A172 (cell line): ENCODE data around the gene SLC9A3. TPM values are rescaled to one million over a fixed set of nuclear protein-coding genes. Genes with fewer than 3 reads are reported as not detected.

ENCODE experiments used
- DNase-seq: peaks from one replicate; pipeline ENCODE4 v3.0.0-alpha.2; 2015; ENCODE audit warnings: low spot score
- total RNA-seq: library from RNA; depleted of rRNA; stranded (reverse); fragments of >200 nt; shearing (Covaris generic); gene quantifications from 2 replicates; pipeline ENCODE4 v1.2.3, GENCODE V29; 2014

SLC9A3 gene
- total RNA-seq, 1 experiment from 2014 or later: 4.7 TPM

DNA sequence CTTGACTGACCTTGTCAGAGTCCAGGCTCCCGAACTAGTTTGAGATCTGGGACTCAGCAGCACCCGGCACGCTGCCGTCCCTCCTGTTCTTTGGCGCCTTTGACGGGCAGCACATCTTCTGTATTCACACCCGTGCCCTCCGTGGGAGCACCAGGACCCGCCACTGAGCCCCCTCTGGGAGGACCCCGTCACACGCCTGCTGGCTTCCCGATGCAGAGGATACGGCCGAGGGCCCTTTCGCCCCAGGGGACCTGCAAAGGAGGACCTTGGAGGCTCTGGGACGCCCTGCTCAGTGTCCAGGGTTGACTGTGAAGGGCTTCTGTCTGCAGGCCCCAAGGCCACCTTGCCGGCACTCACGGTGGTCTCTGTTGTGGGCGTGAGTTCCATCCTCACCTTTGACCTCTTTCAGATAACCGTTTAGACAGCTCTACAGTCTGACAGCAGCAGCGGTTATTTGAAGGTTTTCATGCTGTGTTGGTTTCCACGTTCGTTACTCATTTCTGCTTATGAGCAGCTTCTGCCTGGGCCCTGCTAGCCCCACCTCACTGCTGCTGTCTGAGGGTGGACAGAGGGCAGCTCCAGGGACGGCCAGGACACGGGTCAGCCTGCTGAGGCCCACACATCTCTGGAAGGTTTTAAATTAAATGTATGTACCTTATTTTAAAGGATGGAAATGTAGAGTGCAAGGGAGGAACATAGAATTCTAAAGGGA is 93.9 kb downstream of the SLC9A3 start:
- DNase-seq: no peak

DNA sequence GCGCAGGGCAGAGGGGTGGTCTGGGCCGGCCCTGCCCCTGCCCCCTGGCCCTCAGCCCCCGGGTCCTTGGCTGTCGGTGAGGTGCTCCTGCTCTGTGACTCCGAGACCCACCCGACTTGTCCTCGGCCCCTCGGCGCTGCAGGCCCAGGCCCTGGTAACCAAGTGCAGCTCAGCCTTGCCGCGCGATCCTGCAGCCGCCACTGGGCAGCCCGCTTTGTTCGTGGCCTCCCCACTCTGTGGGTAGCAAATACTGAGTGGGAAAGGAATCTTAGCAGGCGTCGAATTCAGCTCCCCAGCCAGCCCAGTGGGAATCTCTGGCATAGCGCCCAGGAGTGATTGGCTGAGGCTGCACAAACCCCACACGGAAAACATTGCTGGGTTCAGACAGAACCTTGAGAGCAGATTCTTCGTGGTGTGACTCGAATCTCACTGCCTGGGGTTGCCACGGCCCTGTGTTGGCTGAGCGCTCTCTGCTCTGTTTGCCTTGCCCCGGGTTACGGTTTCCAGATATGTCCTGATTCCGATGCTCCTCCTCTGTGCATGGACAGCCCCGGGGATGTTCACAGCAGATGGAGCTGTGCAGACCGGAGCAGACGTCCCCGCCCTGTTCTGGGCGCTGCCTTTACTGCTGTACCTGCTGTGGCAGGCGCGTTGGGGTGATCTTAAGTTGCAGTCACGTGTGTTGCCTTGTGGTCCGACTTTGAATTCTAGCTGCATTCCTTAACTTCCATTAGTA is 94.6 kb downstream of the SLC9A3 start:
- DNase-seq: no peak

DNA sequence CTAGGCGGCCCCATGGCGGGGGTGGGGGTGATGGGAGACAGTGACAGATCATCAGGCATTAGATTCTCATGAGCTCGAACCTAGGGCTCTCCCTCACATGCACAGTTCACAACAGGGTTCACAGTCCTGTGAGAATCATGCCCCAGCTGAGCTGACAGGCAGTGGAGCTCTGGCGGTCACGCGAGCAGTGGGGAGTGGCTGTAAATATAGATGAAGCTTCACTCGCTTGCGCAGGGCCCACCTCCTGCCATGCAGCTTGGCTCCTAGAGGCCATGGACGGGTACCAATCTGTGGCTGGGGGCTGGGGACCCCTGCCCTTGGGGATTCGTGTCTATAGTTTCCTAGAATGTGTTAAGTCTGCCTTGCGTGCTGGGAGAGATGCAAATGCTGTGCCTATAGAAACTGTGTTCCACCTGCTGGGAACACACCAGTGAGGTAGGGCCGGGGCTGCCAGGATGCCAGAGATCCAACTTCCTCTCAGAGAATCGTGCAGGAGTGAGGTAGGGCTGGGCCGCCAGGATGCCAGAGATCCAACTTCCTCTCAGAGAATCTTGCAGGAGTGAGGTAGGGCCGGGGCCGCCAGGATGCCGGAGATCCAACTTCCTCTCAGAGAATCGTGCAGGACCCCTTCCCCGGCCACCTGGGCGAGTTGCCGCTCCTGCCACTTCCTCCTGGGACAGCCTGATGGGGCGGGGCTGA is 95.3 kb downstream of the SLC9A3 start:
- DNase-seq: no peak

DNA sequence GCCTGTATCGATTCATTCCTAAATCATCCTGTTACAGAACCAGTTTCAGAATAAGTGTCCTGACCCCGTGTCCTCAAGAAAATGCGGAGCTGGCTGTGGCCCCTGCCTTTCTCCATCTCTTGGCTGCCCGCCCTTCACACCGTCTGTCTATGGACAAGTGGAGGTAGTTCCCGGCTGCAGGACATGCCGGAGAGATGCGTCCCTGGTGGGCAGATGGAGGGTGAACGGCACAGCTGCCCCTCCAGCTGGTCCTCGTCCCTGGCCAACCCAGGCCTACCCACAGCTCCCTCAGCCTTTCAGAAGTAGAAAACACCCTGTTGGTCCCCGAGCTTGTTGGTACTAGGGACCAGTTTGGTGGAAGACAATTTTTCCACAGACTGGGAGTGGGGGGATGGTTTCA is 96.0 kb downstream of the SLC9A3 start:
- DNase-seq: no peak

DNA sequence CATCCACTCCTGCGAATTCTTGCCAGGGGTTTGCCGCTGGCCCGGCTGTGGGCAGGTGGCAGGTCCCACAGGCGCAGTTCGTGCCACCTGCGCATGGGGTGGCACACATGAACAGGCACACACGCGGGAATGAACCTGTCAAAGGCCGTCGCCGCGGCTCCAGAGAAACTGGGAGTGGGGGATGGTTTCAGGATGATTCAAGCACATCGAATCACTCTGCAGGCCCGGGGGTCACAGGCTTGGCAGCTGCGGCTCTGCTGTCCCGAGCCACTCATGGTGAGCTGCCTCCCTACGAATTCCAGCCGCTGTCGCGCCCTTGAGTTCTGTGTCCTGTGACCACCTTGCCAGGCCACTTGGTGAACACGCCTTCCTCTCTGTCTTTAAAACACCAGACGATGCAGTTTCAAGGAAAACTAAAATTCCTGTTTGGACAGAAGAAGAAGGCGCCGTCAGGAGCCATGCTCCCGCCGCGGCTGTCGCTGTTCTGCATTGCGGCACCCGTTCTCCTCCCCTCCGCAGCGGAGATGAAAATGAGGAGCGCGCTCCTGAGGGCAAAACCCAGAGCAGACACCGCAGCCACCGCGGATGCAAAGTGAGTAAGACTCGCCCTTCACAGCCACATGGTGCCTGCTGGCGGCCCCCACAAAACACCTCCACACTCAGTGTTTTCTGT is 96.7 kb downstream of the SLC9A3 start:
- no peak for DNase-seq

DNA sequence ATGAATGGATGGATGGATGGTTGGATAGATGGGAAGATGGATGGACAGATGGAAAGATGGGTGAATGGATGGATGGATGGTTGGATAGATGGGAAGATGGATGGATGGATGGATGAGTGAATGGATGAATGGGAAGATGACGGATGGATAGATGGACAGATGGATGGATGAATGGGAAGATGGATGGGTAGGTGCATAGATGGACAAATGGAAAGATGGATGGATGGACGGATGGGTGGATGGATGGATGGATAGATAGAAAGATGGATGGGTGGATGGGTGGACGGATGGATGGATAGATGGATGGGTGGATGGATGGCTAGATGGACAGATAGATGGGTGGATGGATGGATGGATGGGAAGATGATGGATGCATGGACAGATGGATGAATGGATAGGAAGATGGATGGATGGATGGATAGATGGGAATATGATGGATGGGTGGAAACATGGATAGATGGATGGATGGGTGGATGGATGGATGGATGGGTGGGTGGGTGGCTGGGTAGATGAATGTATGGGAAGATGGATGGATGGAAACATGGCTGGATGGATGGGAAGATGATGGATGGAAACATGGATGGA is 97.8 kb downstream of the SLC9A3 start:
- no peak for DNase-seq

DNA sequence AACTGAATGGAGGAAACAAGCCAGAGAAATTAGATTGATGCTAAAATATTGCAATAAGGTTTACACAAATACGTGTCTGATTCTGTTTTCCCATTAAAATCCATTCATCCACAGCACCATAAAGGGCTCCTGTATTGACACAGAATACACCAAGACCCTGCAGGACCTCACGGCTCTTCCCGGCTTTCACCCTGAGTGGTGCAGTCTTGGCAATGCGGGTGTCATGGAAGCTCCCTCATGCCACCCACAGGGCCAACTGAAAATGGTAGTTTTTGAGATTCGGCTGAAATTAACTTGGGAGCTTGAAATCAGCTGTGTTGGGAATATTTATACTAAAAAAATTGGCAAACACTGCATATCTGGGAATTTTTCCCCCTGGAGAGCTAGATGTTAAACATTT is 98.5 kb downstream of the SLC9A3 start:
- no peak for DNase-seq

DNA sequence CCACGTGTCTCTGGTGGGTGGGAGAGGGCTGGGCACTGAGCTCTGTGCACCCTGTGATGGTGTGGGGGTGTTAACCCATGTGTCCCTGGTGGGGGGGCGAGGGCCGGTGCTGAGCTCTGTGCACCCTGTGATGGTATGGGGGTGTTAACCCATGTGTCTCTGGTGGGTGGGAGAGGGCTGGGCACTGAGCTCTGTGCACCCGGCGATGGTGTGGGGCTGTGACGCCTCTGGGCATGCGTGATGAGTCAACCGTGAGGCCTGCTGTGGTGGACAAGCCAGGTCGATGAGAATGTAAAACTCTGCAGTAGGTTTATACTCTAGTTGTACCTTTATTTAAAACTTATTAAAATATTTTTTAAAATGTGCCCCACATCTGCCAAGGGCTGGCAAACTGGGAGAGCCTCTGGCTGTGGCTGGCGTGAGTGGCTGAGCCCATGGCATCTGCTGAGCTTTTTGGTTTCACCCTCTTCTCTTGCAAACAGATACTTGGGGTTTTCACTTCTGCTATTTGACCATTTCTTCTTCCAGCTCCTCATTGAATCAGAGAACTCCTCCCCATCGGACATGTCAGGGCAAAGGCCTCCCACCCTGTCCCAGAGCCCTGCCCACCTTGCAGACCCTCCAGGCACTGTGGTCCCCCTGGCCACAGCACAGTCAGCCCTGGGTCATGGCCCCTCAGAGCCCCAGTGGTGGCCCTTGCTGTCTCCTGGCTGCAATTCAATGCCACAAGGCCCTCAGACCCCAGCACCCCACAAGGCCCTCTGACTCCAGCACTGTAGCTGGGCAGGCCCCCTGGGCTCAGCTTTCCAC is 99.7 kb downstream of the SLC9A3 start:
- no peak for DNase-seq

DNA sequence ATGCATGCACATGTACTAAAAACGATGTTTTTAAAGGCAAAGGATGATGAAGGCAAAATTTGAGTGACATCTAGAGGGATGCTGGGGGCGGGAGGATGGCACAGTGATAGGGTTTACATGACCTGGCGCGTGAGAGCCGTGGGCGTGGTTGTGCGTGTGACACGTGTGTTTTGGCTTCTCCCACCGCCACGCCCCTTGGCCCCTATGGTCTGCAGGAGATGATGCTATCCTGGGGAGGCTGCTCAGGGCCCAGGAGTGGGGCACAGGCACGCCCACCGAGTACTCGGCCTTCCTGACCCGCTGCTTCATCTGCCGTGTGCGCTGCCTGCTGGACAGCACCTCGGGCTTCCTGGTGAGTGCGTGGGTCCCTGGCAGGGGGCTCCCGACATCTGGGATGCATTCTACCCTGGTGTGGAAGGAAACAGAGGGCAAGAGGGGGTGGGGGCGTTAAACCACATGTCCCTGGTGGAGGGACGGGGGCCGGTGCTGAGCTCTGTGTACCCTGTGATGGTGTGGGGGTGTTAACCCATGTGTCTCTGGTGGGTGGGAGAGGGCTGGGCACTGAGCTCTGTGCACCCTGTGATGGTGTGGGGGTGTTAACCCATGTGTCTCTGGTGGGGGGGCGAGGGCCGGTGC is 100.5 kb downstream of the SLC9A3 start:
- no peak for DNase-seq

DNA sequence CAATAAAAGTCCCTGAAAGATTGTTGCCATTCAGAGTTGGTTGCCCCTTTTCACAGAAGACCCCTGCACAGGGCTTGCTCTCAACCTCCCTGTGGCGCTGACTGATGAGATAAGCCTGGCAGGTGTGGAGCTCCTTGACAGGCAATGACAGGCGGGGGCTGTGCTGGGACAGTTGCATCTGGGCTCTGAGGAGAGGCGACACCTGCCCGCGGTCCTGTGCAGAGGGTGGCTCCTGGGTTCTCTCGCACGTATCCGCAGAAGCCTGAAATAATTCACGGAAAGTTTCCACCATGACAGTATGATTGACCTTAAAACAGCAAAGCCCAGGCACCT is 101.0 kb downstream of the SLC9A3 start:
- no peak for DNase-seq

DNA sequence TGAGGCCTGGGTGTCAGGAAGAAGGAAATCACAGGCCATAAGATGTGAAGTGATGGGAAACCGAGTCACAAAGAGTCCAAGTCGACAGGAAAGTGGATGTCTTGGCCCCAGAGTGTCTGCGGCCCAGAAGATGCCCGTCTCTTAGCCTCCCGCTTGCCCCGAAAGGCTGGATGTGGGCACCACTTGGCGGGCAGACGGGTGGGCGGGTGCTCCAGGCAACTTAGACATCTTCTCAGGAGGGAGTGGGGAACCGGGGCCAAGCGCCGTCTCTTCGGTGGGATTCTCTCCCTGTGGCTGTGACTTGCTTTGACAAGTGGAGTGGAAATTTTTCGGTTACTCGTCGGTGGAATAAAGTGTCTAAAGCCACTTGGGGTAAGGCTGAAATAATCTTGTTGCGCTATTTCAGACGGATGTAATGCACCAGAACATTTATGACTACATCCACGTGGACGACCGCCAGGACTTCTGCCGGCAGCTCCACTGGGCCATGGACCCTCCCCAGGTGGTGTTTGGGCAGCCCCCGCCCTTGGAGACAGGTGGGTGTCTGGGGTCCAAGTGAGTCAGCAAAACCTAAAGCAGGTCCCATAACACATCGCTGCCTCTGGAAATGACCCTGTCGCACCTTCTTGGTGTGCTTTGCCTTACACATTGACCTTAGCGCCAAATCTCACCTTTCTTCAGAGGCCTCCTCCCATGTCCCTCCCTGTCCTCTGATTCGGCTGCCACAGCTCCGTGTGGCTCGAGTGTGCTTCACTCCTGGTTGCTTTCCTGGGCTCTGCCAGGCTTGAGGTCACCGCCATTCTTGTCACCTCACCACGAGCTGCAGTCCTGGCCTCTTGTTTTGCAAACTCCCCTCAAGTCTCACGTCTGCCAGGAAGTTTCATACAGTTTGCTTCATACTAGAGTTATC is 101.7 kb downstream of the SLC9A3 start:
- DNase-seq: no peak

DNA sequence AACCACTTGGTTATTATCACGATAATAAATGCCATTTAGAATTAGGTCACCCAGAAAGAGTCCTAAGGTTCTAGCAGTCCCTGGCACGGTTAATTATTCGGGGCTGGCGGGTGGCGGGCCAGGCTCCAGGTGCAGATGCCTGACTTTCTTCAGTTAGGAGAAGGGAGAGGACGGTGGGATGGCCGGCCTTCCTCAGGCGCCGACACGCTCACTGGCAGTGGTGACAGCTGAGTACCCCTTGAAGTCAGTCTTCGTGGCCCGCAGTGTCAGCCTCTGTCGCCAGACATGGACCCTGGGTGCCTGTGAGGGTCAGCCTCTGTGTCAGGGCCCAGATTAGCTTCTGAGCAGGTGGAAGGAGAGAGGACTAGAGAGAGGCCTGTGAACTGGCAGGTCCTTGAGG is 102.3 kb downstream of the SLC9A3 start:
- no peak for DNase-seq

DNA sequence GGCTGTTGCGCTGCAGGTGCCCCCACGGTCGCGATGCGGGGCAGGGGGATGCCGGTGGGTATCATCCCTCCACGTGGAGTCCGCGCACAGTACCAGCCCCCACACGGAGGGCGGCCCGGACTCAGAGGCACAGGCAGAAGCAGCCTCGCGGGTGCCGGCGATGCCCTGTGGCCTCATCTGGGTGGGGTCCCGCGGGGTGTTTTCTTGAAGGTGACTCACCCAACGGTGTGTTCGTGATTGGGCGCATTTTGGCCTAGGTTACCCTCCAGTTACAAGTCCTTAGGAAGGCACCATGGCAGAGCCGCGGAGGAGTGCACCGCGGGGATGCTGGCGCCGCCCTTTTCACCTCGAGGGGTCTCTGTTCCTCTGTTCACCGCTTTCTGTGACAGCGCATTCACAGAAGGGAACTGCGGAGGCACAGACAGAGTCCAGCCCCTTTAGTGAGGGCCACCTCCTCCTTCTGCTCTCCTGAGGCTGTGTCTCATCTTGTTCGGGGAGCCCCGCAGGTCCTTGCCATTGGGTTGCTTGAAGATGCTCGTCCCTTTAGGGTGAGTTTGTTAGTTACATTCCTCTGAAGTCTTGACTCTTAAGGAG is 102.9 kb downstream of the SLC9A3 start:
- DNase-seq: no peak

DNA sequence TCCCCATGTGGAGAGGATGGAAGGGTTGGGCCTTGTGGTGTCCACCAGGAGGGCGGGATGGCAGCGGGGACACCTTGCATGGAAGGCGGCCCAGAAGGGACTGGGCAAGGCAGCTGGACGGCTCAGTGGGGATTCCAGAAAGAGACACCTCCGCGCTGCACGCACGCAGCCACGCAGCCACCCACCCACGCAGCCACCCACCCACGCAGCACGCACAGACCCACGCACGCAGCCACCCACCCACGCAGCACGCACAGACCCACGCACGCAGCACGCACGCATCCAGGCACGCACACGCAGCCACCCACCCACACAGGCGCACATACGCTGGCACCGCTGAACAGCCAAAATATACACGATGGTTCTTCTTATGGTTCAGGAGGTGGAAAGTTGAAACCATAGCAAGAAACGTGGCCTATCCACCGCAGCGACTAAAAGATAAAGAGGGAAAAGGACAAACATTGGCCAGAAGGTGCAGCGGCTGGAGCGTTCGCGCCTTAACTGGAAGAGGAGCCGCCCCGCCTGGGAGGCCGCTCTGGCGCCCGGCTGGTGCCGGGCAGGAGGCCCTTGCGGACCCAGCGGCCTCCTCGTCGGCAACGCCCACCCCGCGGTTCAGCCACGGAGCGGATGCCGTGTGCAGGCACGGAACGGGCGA is 103.5 kb downstream of the SLC9A3 start:
- no peak for DNase-seq
